Jurkat, Clone E6-1 (cell line): ENCODE measurements around the gene RDH16.
"Not testable (repeated sequence)": the region's sequence is repeated elsewhere in the genome, so short reads cannot be mapped to it uniquely, and the experiment has no call there.

ENCODE experiments used
- DNase-seq: peaks from one replicate; pipeline ENCODE4 v3.0.0-alpha.2; 2011; ENCODE audit warnings: low read depth, low spot score
- H3K4me3 ChIP-seq: 2 replicates; pipeline ENCODE4 v1.5.1; 2011; ENCODE audit warnings: mild to moderate bottlenecking, low read length, control low read depth, moderate library complexity

RDH16 gene

GRCh38 chr12:56932146-56932545 lies 25.3 kb downstream of the RDH16 start:
- H3K4me3 ChIP-seq, result no peak overlapping the region

GRCh38 chr12:56931474-56931978 lies 25.9 kb downstream of the RDH16 start:
- H3K4me3 ChIP-seq, result no peak overlapping the region
- DNase-seq, result peak; percentile 89

More at GRCh38 chr12:56932146-56932545, 25.3 kb downstream of the RDH16 start:
- no peak for DNase-seq

- H3K4me3 ChIP-seq, result no peak overlapping the region
- DNase-seq, result no peak
These were observed 27.2 kb downstream of the RDH16 start for GRCh38 chr12:56930241-56930640.

- no peak overlapping the region for H3K4me3 ChIP-seq
- DNase-seq, result no peak
These were observed 27.6 kb downstream of the RDH16 start for GRCh38 chr12:56929780-56930179.

GRCh38 chr12:56928262-56928661 lies 29.1 kb downstream of the RDH16 start:
- no peak for DNase-seq
- H3K4me3 ChIP-seq, result no peak overlapping the region

GRCh38 chr12:56927281-56927680 lies 30.1 kb downstream of the RDH16 start:
- no peak for DNase-seq

GRCh38 chr12:56922031-56922430 lies 35.4 kb downstream of the RDH16 start:
- DNase-seq, result no peak
- no peak overlapping the region for H3K4me3 ChIP-seq

More at GRCh38 chr12:56927281-56927680, 30.1 kb downstream of the RDH16 start:
- H3K4me3 ChIP-seq, result no peak overlapping the region

GRCh38 chr12:56921346-56921745 lies 36.1 kb downstream of the RDH16 start:
- no peak for DNase-seq
- H3K4me3 ChIP-seq, result no peak overlapping the region

- not testable (repeated sequence) for H3K4me3 ChIP-seq, DNase-seq
These were observed 39.3 kb downstream of the RDH16 start for GRCh38 chr12:56918139-56918538.

GRCh38 chr12:56916996-56917333 lies 40.4 kb downstream of the RDH16 start:
- H3K4me3 ChIP-seq, result no peak overlapping the region

GRCh38 chr12:56916296-56916995 lies 41.0 kb downstream of the RDH16 start:
- no peak overlapping the region for H3K4me3 ChIP-seq
- DNase-seq, result no peak

More at GRCh38 chr12:56916996-56917333, 40.4 kb downstream of the RDH16 start:
- DNase-seq, result no peak

- DNase-seq, result no peak
- H3K4me3 ChIP-seq, result no peak overlapping the region
These were observed 42.7 kb downstream of the RDH16 start for GRCh38 chr12:56914724-56915123.

GRCh38 chr12:56914256-56914655 lies 43.2 kb downstream of the RDH16 start:
- DNase-seq, result no peak
- no peak overlapping the region for H3K4me3 ChIP-seq

- H3K4me3 ChIP-seq, DNase-seq: not testable (repeated sequence)
These were observed 48.0 kb downstream of the RDH16 start for GRCh38 chr12:56909403-56909802.

GRCh38 chr12:56908136-56908535 lies 49.3 kb downstream of the RDH16 start:
- H3K4me3 ChIP-seq, result no peak overlapping the region
- no peak for DNase-seq

GRCh38 chr12:56905852-56906251 lies 51.6 kb downstream of the RDH16 start:
- no peak overlapping the region for H3K4me3 ChIP-seq
- no peak for DNase-seq

GRCh38 chr12:56903374-56903773 lies 54.0 kb downstream of the RDH16 start:
- no peak for DNase-seq
- H3K4me3 ChIP-seq, result no peak overlapping the region
